H1 (cell line): ENCODE data around the gene KCNIP2. TPM values are rescaled to one million over a fixed set of nuclear protein-coding genes. Genes with fewer than 3 reads are reported as not detected.

Experiments used
- CTCF ChIP-seq, 3 experiments: IDR thresholded peaks; 1 replicate in 2 of 3; 2 replicates in 1 of 3; pipeline versions ENCODE4 v1.5.1 to v1.6.1; 2011; ENCODE audit warnings: low read length in 3 of 3, mild to moderate bottlenecking in 3 of 3, inconsistent platforms in 2 of 3, low read depth in 1 of 3, moderate library complexity in 1 of 3; ENCODE audit not compliant: insufficient read depth in 1 of 3; ENCODE audit errors: control extremely low read depth in 1 of 3
- E2F6 ChIP-seq: IDR thresholded peaks from 2 replicates; pipeline ENCODE4 v1.6.1; 2012; ENCODE audit warnings: inconsistent platforms
- EP300 ChIP-seq, 2 experiments: IDR thresholded peaks; 1 replicate in 1 of 2; 2 replicates in 1 of 2; pipeline ENCODE4 v1.6.1; 2011 to 2012; ENCODE audit warnings: low read depth in 2 of 2, low read length in 2 of 2, mild to moderate bottlenecking in 2 of 2, borderline replicate concordance in 1 of 2, inconsistent platforms in 1 of 2, moderate library complexity in 1 of 2
- POU5F1 ChIP-seq: IDR thresholded peaks from 2 replicates; pipeline ENCODE4 v1.6.1; 2011; ENCODE audit warnings: low read depth, mild to moderate bottlenecking, low read length, moderate library complexity
- YY1 ChIP-seq: IDR thresholded peaks from 2 replicates; pipeline ENCODE4 v1.6.1; 2011; ENCODE audit warnings: low read depth, mild to moderate bottlenecking, low read length
- polyA plus RNA-seq, 7 experiments: library from polyadenylated mRNA; depleted of rRNA in 3 of 7; stranded (reverse) in 5 of 7; unstranded in 2 of 7; fragments of >200 nt in 5 of 7; fragments of 200-250 nt in 2 of 7; gene quantifications; 1 replicate in 5 of 7; 2 replicates in 1 of 7; 4 replicates in 1 of 7; pipeline versions ENCODE4 v1.2.1 to v1.2.3, GENCODE V29; 2011 to 2013; ENCODE audit warnings: missing spikeins in 2 of 7, mixed read lengths in 2 of 7
- total RNA-seq: library from RNA; stranded (reverse); fragmentation: NEBNext Ultra II Directional; extraction: Animal tissue kit (Norgen Biotek cat#: 25700); gene quantifications from 2 replicates; pipeline ENCODE4 v1.2.1, GENCODE V29; 2021

The KCNIP2 gene
- total and polyA plus RNA-seq, 2 of the 8 experiments (the other 6 are each of a cell fraction or from before 2014, with no cell fraction given): 2.7 to 6.0 TPM

- TF ChIP-seq YY1 (no peak), EP300 (IDR thresholded peaks at IDR 0.05; ENCODE audit: borderline replicate concordance in 1 of 2, low read depth in 2 of 2, low read length in 2 of 2) (no peak), E2F6 (no peak), POU5F1 (no peak), CTCF (IDR thresholded peaks at IDR 0.05; ENCODE audit: control extremely low read depth in 1 of 3, insufficient read depth in 1 of 3, low read depth in 1 of 3, low read length in 3 of 3) (no peak)
These were observed 37.6 kb upstream of the KCNIP2 start (continued) for GRCh38 chr10:101881036-101881774.
